NCI-H128 (cell line): ENCODE results near the gene GRXCR2.
"Not testable (repeated sequence)": the region's sequence is repeated elsewhere in the genome, so short reads cannot be mapped to it uniquely, and the experiment has no call there.

Experiments
- DNase-seq: peaks from one replicate; lab custom pipeline; 2025; ENCODE audit not compliant: unreplicated experiment; lab: John Stamatoyannopoulos, UW

Gene GRXCR2

GRCh38 chr5:145872914-145873313 lies at the start of gene GRXCR2:
Gene GRXCR2 (minus strand): TSS chr5:145873014. CDS start chr5:145872968, 46 bp downstream.
- no peak for DNase-seq

DNA sequence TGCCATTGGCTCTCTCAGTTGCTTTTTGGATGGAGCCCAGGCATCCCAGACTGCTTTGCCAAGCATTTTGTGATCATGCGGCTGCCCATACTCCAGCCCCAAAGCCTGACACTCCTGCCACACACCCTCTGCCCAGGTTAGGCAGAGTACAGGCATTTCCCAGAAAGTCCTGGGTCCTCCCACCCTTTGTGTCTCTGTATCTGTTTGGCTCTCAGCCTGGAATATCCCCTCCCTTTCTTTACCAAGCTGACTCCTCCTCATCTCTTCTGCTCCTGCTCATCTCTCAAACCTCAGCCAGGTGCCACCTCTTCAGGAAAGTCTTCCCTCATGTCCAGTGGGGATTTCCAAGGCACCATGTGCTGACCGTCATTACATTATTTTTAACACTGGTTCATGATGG lies 49.2 kb upstream of the GRXCR2 start:
- no peak for DNase-seq

- no peak for DNase-seq
Observed at GRCh38 chr5:145921211-145921610, 48.4 kb upstream of the GRXCR2 start.

DNA sequence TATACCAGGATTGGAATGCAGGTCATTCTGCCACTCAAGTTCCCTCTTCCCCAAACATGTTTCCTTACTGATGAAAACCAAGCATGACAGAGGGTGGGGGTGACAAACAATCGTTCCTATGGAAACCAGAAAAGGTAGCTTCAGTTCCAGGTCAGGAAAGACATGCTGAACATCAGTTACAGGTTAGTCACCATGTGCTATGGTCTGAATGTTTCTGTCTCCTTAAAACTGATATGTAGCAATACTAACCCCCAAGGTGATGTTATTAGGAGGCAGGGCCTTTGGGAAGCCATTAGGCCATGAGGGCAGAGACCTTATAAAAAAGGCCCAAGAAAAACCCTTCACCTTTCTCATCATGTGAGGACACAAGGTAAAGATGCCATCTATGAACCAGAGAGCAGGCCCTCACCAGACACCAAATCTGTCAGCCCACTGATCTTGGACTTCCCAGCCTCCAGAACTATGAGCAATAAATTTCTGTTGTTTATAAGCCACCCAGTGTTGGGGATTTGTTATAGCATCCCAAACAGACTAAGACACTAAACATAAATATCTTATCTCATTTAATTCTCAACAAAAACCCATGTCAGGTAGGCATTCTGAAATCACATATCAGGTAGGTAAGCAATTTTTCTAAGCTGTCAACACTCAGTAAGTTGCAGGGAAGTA lies 47.9 kb upstream of the GRXCR2 start:
- DNase-seq: no peak

DNA sequence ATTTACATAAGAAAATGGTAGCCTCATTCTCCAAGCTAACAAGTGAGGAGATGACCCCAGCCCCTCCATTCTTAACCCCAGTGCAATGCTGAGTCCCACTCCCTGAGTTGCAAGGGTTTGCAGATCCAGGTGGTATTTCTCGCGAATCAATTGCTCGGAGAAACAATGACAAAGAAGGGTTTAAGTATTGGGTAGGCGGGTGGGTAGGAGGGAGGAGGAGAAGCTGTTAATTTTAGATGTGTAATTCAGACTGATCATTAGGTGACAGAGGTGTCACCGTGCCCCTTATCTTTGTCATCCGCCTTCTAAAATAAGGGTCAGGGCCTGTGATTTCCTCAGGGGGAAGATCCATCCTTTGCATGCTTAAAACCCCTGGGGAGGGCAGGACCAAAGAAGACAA lies 46.6 kb upstream of the GRXCR2 start:
- no peak for DNase-seq

- no peak for DNase-seq
Observed at GRCh38 chr5:145918397-145918796, 45.6 kb upstream of the GRXCR2 start.

- no peak for DNase-seq
Observed at GRCh38 chr5:145917288-145917687, 44.5 kb upstream of the GRXCR2 start.

GRCh38 chr5:145915970-145916638 lies 43.3 kb upstream of the GRXCR2 start:
- DNase-seq: no peak

- no peak for DNase-seq
Observed at GRCh38 chr5:145913701-145914100, 40.9 kb upstream of the GRXCR2 start.

- no peak for DNase-seq
Observed at GRCh38 chr5:145912594-145912993, 39.8 kb upstream of the GRXCR2 start.

DNA sequence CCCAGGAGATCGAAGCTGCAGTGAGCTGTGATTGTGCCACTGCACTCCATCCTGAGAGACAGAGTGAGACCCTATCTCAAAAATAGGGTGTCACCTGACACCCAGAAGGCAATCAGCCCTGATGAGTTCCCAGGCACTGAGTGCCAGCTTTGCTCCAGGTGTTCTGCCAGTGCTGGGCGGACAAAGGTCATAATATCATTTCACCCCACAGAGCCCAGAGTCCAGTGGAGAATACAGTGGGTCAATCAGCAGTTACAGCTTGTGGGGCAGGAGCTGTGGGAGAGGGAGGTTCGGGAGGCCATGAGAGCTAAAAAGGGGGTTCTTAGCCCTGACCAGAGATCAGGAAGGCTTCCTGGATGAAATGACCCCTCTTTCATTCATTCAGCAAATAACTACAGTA lies 39.2 kb upstream of the GRXCR2 start:
- DNase-seq: no peak

- no peak for DNase-seq
Observed at GRCh38 chr5:145911164-145911563, 38.4 kb upstream of the GRXCR2 start.

GRCh38 chr5:145908206-145908960 lies 35.6 kb upstream of the GRXCR2 start:
- no peak for DNase-seq

- no peak for DNase-seq
Observed at GRCh38 chr5:145906401-145906800, 33.6 kb upstream of the GRXCR2 start.

DNA sequence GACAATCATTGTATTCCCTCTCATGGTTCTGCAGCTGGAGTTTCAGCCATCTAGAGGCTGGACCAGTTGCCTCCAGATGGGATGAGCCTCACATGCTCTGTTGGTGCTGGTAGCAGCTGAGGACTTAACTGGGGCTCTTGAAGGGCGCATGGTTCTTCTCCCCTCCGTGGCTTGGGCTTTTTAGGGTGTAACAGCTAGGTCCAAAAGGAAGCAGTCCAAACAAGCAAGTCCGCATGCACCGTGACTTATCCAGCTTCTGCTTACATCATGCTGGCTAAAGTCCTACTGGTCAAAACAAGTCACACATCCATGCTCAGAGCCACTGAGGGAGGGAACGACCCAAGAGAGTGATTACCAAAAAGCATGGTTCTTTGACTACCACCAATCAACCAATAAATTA lies 31.9 kb upstream of the GRXCR2 start:
- no peak for DNase-seq

DNA sequence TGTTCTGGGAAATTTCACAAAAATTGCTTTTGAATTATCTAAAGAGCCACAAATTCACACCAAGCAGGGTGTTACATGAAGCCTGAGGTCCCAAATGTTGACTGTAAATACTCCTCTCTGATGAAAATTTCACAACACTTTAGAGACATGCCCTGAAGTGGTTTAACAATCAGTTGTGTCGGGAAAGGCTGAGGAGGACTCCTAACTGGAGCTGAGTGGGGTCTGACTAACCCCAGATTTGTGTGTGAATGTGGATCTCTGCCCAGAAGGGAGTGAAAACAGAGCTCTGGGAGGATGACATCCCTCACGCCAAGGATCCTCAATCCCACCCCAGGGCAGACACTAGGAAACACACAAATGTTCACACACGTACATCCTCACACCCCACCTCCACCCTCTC lies 31.1 kb upstream of the GRXCR2 start:
- DNase-seq: no peak

DNA sequence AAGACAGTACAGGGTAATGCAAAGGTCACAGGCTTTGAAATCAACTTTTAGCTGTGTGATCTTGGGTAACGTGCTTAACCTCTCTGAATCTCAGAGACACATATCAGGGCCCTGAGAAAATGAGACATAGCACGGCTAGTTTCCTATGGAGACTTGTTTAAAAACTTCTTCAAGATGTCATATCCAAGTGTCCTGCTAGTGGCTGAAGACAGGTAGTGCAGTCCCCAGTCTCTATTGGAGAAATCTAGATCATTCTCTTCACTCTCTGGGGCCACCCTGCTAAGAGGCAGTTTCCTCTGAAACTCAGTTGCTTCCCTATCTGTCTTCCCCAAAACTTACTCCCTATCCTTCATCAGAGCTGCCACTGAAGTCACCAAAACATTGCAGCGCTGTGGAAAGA lies 30.3 kb upstream of the GRXCR2 start:
- no peak for DNase-seq

DNA sequence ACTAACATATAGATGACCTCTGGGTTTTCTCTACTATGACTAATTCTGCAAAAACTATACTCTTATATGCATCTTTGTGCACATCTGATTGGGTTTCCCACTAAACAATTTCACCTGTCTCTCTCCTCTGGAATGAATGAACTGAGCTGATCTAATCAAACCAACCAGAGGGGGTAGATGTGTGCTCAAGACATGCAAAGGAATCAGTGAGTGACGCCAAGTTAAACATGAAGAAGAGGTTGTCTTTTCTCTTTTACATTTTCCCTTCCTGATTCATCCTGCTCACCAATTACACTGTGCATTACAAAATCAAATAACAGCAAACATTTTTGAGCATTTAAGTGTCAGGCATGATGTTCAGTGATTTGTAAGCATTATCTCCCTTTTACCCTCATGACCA lies 29.6 kb upstream of the GRXCR2 start:
- DNase-seq: no peak

- DNase-seq: no peak
Observed at GRCh38 chr5:145898171-145898570, 25.4 kb upstream of the GRXCR2 start.

DNA sequence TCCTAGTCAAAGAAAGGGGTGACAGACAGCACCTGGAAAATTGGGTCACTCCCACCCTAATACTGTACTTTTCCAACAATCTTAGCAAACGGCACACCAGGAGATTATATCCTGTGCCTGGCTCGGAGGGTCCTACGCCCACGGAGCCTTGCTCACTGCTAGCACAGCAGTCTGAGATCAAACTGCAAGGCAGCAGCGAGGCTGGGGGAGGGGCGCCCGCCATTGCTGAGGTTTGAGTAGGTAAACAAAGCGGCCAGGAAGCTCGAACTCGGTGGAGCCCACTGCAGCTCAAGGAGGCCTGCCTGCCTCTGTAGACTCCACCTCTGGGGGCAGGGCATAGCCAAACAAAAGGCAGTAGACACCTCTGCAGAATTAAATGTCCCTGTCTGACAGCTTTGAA lies 18.6 kb upstream of the GRXCR2 start:
- DNase-seq: not testable (repeated sequence)

- no peak for DNase-seq
Observed at GRCh38 chr5:145889611-145890010, 16.8 kb upstream of the GRXCR2 start.

DNA sequence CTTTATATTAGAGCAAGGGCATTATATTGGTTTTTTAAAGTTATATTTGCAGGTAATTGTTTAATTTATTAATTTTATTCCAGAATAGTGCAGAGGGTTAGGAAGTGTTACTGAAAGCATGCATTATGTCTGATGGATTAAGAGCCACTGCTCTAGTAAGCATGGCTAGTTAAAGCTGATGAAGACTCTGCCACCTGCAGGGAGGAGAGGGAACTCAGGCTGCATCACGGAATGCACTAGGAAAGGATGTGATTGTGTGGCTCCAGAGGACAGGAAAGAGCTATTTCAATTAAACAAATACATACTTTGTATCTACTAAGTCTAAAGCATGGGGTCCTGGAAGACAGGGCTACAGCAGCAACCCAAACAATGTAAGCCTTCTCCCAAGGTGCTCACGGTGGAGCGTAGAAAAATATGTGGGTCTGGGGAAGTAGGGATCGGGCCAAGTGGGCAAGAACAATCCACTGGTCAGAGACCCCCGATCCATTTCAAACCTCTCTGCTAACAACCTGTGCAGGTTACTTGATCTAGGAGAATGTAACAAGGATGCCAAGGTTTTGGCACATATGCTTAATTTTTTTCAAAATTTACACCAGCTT lies 15.3 kb upstream of the GRXCR2 start:
- DNase-seq: no peak
